Measurements from ENCODE around the gene CLCN5.

DNA sequence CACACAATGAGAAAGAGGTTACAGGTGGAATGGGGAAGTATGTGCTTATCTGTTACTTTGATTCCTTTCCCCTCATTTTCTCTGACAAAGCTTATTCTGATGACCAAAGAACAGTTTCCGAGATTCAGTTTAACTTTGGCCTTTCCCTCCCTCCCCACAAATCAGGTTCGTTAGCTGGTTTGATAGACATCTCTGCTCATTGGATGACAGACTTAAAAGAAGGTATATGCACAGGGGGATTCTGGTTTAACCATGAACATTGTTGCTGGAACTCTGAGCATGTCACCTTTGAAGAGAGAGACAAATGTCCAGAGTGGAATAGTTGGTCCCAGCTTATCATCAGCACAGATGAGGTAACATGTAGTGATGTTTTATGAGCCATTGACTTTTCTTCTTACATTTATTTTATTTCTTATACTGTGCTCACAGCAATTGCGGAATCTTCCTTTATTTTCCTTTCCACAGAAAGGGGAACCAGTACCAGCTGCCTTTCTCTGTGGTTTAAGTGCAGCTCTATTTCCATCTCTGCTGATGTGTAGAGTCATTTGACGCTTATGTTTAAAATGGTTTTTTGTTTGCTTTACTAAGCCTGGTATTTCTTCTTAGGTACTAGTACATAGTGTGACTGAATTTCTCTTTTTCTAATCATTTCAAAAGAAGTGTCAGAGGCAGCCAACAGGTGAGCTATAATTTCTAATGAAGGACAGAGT is 153.4 kb downstream of the CLCN5 start:
- no peak for TF ChIP-seq EZH2 (IDR thresholded peaks at IDR 0.05; ENCODE audit: insufficient read depth, poor library complexity, severe bottlenecking)
- no peak for TF ChIP-seq EZH2phosphoT487 (IDR thresholded peaks at IDR 0.05; ENCODE audit: insufficient read depth, low read depth)
